ENCODE results near the gene REEP3.
"Not testable (repeated sequence)": the region's sequence is repeated elsewhere in the genome, so short reads cannot be mapped to it uniquely, and the experiment has no call there.

The REEP3 gene

GRCh38 chr10:63553473-63553872 is 32.3 kb downstream of the REEP3 start:
- no peak for DNase-seq

- no peak for DNase-seq
Measured at GRCh38 chr10:63554657-63555056, 33.5 kb downstream of the REEP3 start.

GRCh38 chr10:63555330-63555729 is 34.1 kb downstream of the REEP3 start:
- no peak for DNase-seq

GRCh38 chr10:63558132-63558784 is 37.1 kb downstream of the REEP3 start:
- no peak for DNase-seq

GRCh38 chr10:63561341-63561740 is 40.1 kb downstream of the REEP3 start:
- DNase-seq = no peak

GRCh38 chr10:63562391-63562790 is 41.2 kb downstream of the REEP3 start:
- no peak for DNase-seq

GRCh38 chr10:63562857-63563256 is 41.7 kb downstream of the REEP3 start:
- DNase-seq = no peak

- no peak for DNase-seq
Measured at GRCh38 chr10:63563623-63564022, 42.4 kb downstream of the REEP3 start.

GRCh38 chr10:63564731-63565130 is 43.5 kb downstream of the REEP3 start:
- DNase-seq = not testable (repeated sequence)

GRCh38 chr10:63573068-63573697 is 52.0 kb downstream of the REEP3 start:
- DNase-seq = peak; percentile 2

GRCh38 chr10:63574011-63574410 is 52.8 kb downstream of the REEP3 start:
- DNase-seq = no peak

- DNase-seq = no peak
Measured at GRCh38 chr10:63576501-63576900, 55.3 kb downstream of the REEP3 start.

GRCh38 chr10:63578501-63578900 is 57.3 kb downstream of the REEP3 start:
- no peak for DNase-seq

GRCh38 chr10:63579371-63580014 is 58.3 kb downstream of the REEP3 start:
- no peak for DNase-seq

- DNase-seq = no peak
Measured at GRCh38 chr10:63582690-63583089, 61.5 kb downstream of the REEP3 start.

- no peak for DNase-seq
Measured at GRCh38 chr10:63583397-63583796, 62.2 kb downstream of the REEP3 start.

- no peak for DNase-seq
Measured at GRCh38 chr10:63583909-63584724, 62.9 kb downstream of the REEP3 start.

- DNase-seq = no peak
Measured at GRCh38 chr10:63584725-63585035, 63.5 kb downstream of the REEP3 start.

- no peak for DNase-seq
Measured at GRCh38 chr10:63585041-63585440, 63.8 kb downstream of the REEP3 start.

- DNase-seq = no peak
Measured at GRCh38 chr10:63586043-63586442, 64.8 kb downstream of the REEP3 start.

GRCh38 chr10:63587191-63587590 is 66.0 kb downstream of the REEP3 start:
- DNase-seq = no peak

- DNase-seq = no peak
Measured at GRCh38 chr10:63588436-63589167, 67.4 kb downstream of the REEP3 start.

Measured in NCI-H1417 treated with DMSO at 0.1 percent for 48 hours (cell line).